ENCODE data around the gene RFFL. TPM values are rescaled to one million over a fixed set of nuclear protein-coding genes. Genes with fewer than 3 reads are reported as not detected.
A peak's percentile ranks its signal among the peaks of the same experiment; 100 is the strongest.

RFFL gene
- total RNA-seq, 3 donors from 2014 or later = 19.6 to 28.2 (median 20.3) TPM

GRCh38 chr17:35073183-35073790 is 9.8 kb upstream of the RFFL start:
- peaks cover 9% of the 10 kb centered on the region for H3K36me3 Mint-ChIP-seq (ENCODE audit: insufficient read depth)
- H3K4me3 Mint-ChIP-seq = peak overlapping the region; percentile 60
- DNase-seq = no peak
- no peaks in the 10 kb centered on the region for H3K27me3 Mint-ChIP-seq (ENCODE audit: low read depth)
- H3K4me1 Mint-ChIP-seq (ENCODE audit: low read depth) = peaks cover 75% of the 10 kb centered on the region
- no peaks in the 10 kb centered on the region for H3K9me3 Mint-ChIP-seq
- peak; percentile 77 to 78 for ATAC-seq

- Mint-ChIP-seq H3K4me1 (ENCODE audit: low read depth) (peaks cover 73% of the 10 kb centered on the region), H3K36me3 (ENCODE audit: insufficient read depth) (peaks cover 15% of the 10 kb centered on the region), H3K27me3 (ENCODE audit: low read depth) (no peaks in the 10 kb centered on the region), H3K4me3 (no peak overlapping the region), H3K9me3 (no peaks in the 10 kb centered on the region)
- DNase-seq = no peak
- ATAC-seq = no peak
Measured at GRCh38 chr17:35069311-35069710, 5.8 kb upstream of the RFFL start.

- DNase-seq = no peak
- no peak for ATAC-seq
- H3K4me1 Mint-ChIP-seq (ENCODE audit: low read depth) = peaks cover 72% of the 10 kb centered on the region
- H3K9me3 Mint-ChIP-seq = no peaks in the 10 kb centered on the region
- H3K4me3 Mint-ChIP-seq = no peak overlapping the region
- no peaks in the 10 kb centered on the region for H3K27me3 Mint-ChIP-seq (ENCODE audit: low read depth)
- H3K36me3 Mint-ChIP-seq (ENCODE audit: insufficient read depth) = peaks cover 15% of the 10 kb centered on the region
Measured at GRCh38 chr17:35068249-35068648, 4.7 kb upstream of the RFFL start.

- Mint-ChIP-seq H3K36me3 (ENCODE audit: insufficient read depth) (peaks cover 23% of the 10 kb centered on the region), H3K4me1 (ENCODE audit: low read depth) (peaks cover 74% of the 10 kb centered on the region), H3K9me3 (no peaks in the 10 kb centered on the region), H3K4me3 (no peak overlapping the region), H3K27me3 (ENCODE audit: low read depth) (no peaks in the 10 kb centered on the region)
- DNase-seq (no peak), ATAC-seq (no peak)
Measured at GRCh38 chr17:35065880-35066279, 2.4 kb upstream of the RFFL start.

GRCh38 chr17:35064516-35065215 is 1.2 kb upstream of the RFFL start:
- peaks cover 74% of the 10 kb centered on the region for H3K4me1 Mint-ChIP-seq (ENCODE audit: low read depth)
- H3K4me3 Mint-ChIP-seq = peak overlapping the region; percentile 51
- no peaks in the 10 kb centered on the region for H3K9me3 Mint-ChIP-seq
- ATAC-seq (no peak), DNase-seq (no peak)
- H3K27me3 Mint-ChIP-seq (ENCODE audit: low read depth) = no peaks in the 10 kb centered on the region
- H3K36me3 Mint-ChIP-seq (ENCODE audit: insufficient read depth) = peaks cover 28% of the 10 kb centered on the region

DNA sequence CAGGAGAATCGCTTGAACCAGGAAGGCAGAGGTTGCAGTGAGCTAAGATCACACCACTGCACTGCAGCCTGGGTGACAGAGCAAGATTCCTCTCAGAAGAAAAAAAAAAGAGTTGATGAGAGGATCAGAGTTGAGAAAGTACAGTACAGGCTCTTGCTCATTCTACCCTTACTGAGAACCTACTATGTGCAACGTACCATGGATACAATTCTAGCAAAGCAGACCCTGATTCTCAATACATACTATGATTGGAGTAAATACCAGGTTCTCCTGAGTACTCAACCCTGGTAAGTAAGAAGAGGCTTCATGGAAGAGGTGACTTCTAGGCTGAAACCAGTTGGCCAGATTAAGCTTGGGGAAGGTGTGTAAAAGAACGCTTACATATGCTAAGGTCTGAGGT is 1.2 kb downstream of the RFFL start:
- Mint-ChIP-seq H3K27me3 (ENCODE audit: low read depth) (no peaks in the 10 kb centered on the region), H3K36me3 (ENCODE audit: insufficient read depth) (peaks cover 30% of the 10 kb centered on the region), H3K9me3 (no peaks in the 10 kb centered on the region), H3K4me1 (ENCODE audit: low read depth) (peaks cover 68% of the 10 kb centered on the region), H3K4me3 (peak overlapping the region; percentile 3)
- DNase-seq (no peak), ATAC-seq (no peak)

GRCh38 chr17:35057332-35057915 is 6.1 kb downstream of the RFFL start:
- no peaks in the 10 kb centered on the region for H3K27me3 Mint-ChIP-seq (ENCODE audit: low read depth)
- no peak for ATAC-seq
- peaks cover 69% of the 10 kb centered on the region for H3K4me1 Mint-ChIP-seq (ENCODE audit: low read depth)
- no peaks in the 10 kb centered on the region for H3K9me3 Mint-ChIP-seq
- DNase-seq = no peak
- peaks cover 26% of the 10 kb centered on the region for H3K36me3 Mint-ChIP-seq (ENCODE audit: insufficient read depth)
- no peak overlapping the region for H3K4me3 Mint-ChIP-seq

- no peak overlapping the region for H3K4me3 Mint-ChIP-seq
- DNase-seq = no peak
Measured at GRCh38 chr17:35056013-35056412, 7.5 kb downstream of the RFFL start.

GRCh38 chr17:35053204-35053603 is 10.3 kb downstream of the RFFL start:
- no peak overlapping the region for H3K4me3 Mint-ChIP-seq
- ATAC-seq (no peak), DNase-seq (no peak)
- H3K27me3 Mint-ChIP-seq (ENCODE audit: low read depth) = no peaks in the 10 kb centered on the region
- H3K4me1 Mint-ChIP-seq (ENCODE audit: low read depth) = peaks cover 80% of the 10 kb centered on the region
- peaks cover 13% of the 10 kb centered on the region for H3K36me3 Mint-ChIP-seq (ENCODE audit: insufficient read depth)
- H3K9me3 Mint-ChIP-seq = no peaks in the 10 kb centered on the region

More at GRCh38 chr17:35056013-35056412, 7.5 kb downstream of the RFFL start:
- Mint-ChIP-seq H3K4me1 (ENCODE audit: low read depth) (peaks cover 74% of the 10 kb centered on the region), H3K27me3 (ENCODE audit: low read depth) (no peaks in the 10 kb centered on the region), H3K36me3 (ENCODE audit: insufficient read depth) (peaks cover 21% of the 10 kb centered on the region), H3K9me3 (no peaks in the 10 kb centered on the region)
- no peak for ATAC-seq

GRCh38 chr17:35052780-35053179 is 10.7 kb downstream of the RFFL start:
- DNase-seq = no peak
- no peak overlapping the region for H3K4me3 Mint-ChIP-seq
- no peaks in the 10 kb centered on the region for H3K27me3 Mint-ChIP-seq (ENCODE audit: low read depth)
- no peaks in the 10 kb centered on the region for H3K9me3 Mint-ChIP-seq
- peaks cover 77% of the 10 kb centered on the region for H3K4me1 Mint-ChIP-seq (ENCODE audit: low read depth)
- no peak for ATAC-seq
- H3K36me3 Mint-ChIP-seq (ENCODE audit: insufficient read depth) = peaks cover 13% of the 10 kb centered on the region

- Mint-ChIP-seq H3K4me1 (ENCODE audit: low read depth) (peaks cover 77% of the 10 kb centered on the region), H3K36me3 (ENCODE audit: insufficient read depth) (peaks cover 10% of the 10 kb centered on the region), H3K9me3 (no peaks in the 10 kb centered on the region), H3K4me3 (peak overlapping the region; percentile 25), H3K27me3 (ENCODE audit: low read depth) (no peaks in the 10 kb centered on the region)
- DNase-seq = no peak
- peak in 1 of 2 donors; percentile 19 for ATAC-seq
Measured at GRCh38 chr17:35052241-35052610, 11.3 kb downstream of the RFFL start.

GRCh38 chr17:35051579-35052240 is 11.8 kb downstream of the RFFL start:
- DNase-seq = no peak
- ATAC-seq = no peak
- no peaks in the 10 kb centered on the region for H3K27me3 Mint-ChIP-seq (ENCODE audit: low read depth)
- no peaks in the 10 kb centered on the region for H3K9me3 Mint-ChIP-seq
- peaks cover 10% of the 10 kb centered on the region for H3K36me3 Mint-ChIP-seq (ENCODE audit: insufficient read depth)
- H3K4me3 Mint-ChIP-seq = peak overlapping the region; percentile 25
- H3K4me1 Mint-ChIP-seq (ENCODE audit: low read depth) = peaks cover 79% of the 10 kb centered on the region

DNA sequence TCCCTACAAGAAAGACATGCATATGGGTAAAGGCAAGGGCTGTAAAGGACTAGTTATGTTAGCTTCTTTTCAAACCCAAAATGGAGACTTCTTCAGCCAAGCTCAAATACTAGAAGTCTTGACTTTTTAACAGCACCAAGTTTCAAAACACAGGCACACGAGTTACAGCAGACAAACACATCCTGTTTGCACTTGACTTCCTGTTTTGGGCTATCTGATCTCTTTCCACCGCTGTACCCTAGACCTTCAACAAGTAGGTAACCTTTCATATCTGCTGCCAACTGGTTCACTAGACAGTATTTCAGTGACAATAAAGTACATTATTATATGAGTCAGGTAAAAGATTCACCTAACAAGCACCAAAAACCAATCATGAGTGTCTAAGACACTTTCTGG is 12.3 kb downstream of the RFFL start:
- no peaks in the 10 kb centered on the region for H3K27me3 Mint-ChIP-seq (ENCODE audit: low read depth)
- ATAC-seq (peak; percentile 9 to 16), DNase-seq (peak; percentile 11)
- H3K4me1 Mint-ChIP-seq (ENCODE audit: low read depth) = peaks cover 81% of the 10 kb centered on the region
- H3K9me3 Mint-ChIP-seq = no peaks in the 10 kb centered on the region
- H3K4me3 Mint-ChIP-seq = peak overlapping the region; percentile 25
- peaks cover 10% of the 10 kb centered on the region for H3K36me3 Mint-ChIP-seq (ENCODE audit: insufficient read depth)

DNA sequence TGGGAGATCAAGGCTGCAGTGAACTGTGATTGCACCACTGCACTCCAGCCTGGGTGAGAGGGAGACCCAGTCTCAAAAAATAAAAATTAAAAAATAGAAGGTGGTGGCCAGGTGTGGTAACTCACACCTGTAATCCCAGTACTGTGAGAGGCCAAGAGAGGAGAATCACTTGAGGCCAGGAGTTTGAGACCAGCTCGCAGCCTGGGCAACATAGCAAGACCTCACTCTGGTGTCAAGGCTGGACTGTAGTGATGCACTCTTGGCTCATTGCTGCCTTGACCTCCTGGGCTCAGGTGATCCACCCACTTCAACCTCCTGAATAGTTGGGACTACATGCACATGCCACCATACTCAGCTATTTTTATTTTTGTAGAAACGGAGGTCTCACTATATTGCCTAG is 13.3 kb downstream of the RFFL start:
- H3K4me1 Mint-ChIP-seq (ENCODE audit: low read depth) = peaks cover 86% of the 10 kb centered on the region
- DNase-seq = no peak
- no peak for ATAC-seq
- H3K9me3 Mint-ChIP-seq = no peaks in the 10 kb centered on the region
- no peak overlapping the region for H3K4me3 Mint-ChIP-seq
- H3K27me3 Mint-ChIP-seq (ENCODE audit: low read depth) = no peaks in the 10 kb centered on the region
- peaks cover 7% of the 10 kb centered on the region for H3K36me3 Mint-ChIP-seq (ENCODE audit: insufficient read depth)

Data from activated T-cell treated with anti-CD3 and anti-CD28 coated beads, Interleukin-2, amount 50 U/mL, for 4 hours (primary cell).